HEK293 (cell line): ENCODE measurements around the gene CHMP4B.

ENCODE experiments used
- CTCF ChIA-PET: fragments of 350-600 bp; formaldehyde crosslinking; extraction: SDS; loops from one replicate; lab custom pipeline; 2021; ENCODE audit warnings: antibody characterized with exemption; lab: Yijun Ruan, JAX
- POLR2A ChIA-PET: fragments of 300-600 bp; formaldehyde crosslinking; extraction: SDS; loops from one replicate; lab custom pipeline; 2020; ENCODE audit warnings: antibody characterized with exemption, inconsistent platforms; lab: Yijun Ruan, JAX
- H3K27ac ChIP-seq: fragments of 200-500 bp; sonication (Bioruptor generic); 2 replicates; pipeline ENCODE4 v1.5.1; 2014; ENCODE audit warnings: low read depth, low read length, control low read depth, inconsistent platforms; ENCODE audit errors: extremely low read depth
- H3K36me3 ChIP-seq, 2 experiments: fragments of 200-500 bp in 1 of 2; sonication (Bioruptor generic) in 1 of 2; 1 replicate in 1 of 2; 2 replicates in 1 of 2; pipeline ENCODE4 v1.5.1; 2014 to 2017; ENCODE audit warnings: inconsistent platforms in 2 of 2, low read length in 2 of 2; ENCODE audit not compliant: control insufficient read depth in 2 of 2, insufficient read depth in 1 of 2
- H3K4me1 ChIP-seq: fragments of 200-500 bp; sonication (Bioruptor generic); 2 replicates; pipeline ENCODE4 v1.5.1; 2014; ENCODE audit warnings: mild to moderate bottlenecking, low read length, inconsistent platforms; ENCODE audit not compliant: control insufficient read depth, insufficient read depth
- H3K4me3 ChIP-seq: 2 replicates; pipeline ENCODE4 v1.5.1; 2011; ENCODE audit warnings: low read depth, mild to moderate bottlenecking, control low read depth, low read length, moderate library complexity
- H3K9me3 ChIP-seq: fragments of 200-500 bp; sonication (Bioruptor generic); 2 replicates; pipeline ENCODE4 v1.5.1; 2014; ENCODE audit warnings: low read depth, low read length, inconsistent platforms; ENCODE audit not compliant: control insufficient read depth, insufficient read depth
- CTCF ChIP-seq: fragments of 450-650 bp; formaldehyde crosslinking; IDR thresholded peaks from 2 replicates; pipeline ENCODE4 v1.5.1; 2016; ENCODE audit warnings: missing biosample characterization, missing genetic modification characterization
- GFI1B ChIP-seq: fragments of 450-650 bp; formaldehyde crosslinking; IDR thresholded peaks from 2 replicates; pipeline ENCODE4 v1.5.1; 2016; ENCODE audit warnings: missing biosample characterization, missing genetic modification characterization
- KLF16 ChIP-seq: fragments of 450-650 bp; formaldehyde crosslinking; IDR thresholded peaks from 2 replicates; pipeline ENCODE4 v1.5.1; 2017; ENCODE audit warnings: missing biosample characterization, missing genetic modification characterization
- OSR2 ChIP-seq: fragments of 450-650 bp; formaldehyde crosslinking; IDR thresholded peaks from 2 replicates; pipeline ENCODE4 v1.5.1; 2016; ENCODE audit warnings: missing biosample characterization, missing genetic modification characterization
- PRDM4 ChIP-seq: fragments of 450-650 bp; formaldehyde crosslinking; IDR thresholded peaks from 2 replicates; pipeline ENCODE4 v1.5.1; 2017; ENCODE audit warnings: missing biosample characterization, missing genetic modification characterization
- RBAK ChIP-seq: fragments of 450-650 bp; formaldehyde crosslinking; IDR thresholded peaks from 2 replicates; pipeline ENCODE4 v1.5.1; 2016; ENCODE audit warnings: missing biosample characterization, missing genetic modification characterization
- SALL2 ChIP-seq: fragments of 450-650 bp; formaldehyde crosslinking; IDR thresholded peaks from 2 replicates; pipeline ENCODE4 v1.5.0; 2017; ENCODE audit warnings: missing biosample characterization, mild to moderate bottlenecking, missing genetic modification characterization, borderline replicate concordance
- SCRT1 ChIP-seq: fragments of 450-650 bp; formaldehyde crosslinking; IDR thresholded peaks from 2 replicates; pipeline ENCODE4 v1.5.1; 2016; ENCODE audit warnings: missing biosample characterization, missing genetic modification characterization, borderline replicate concordance
- SETDB1 ChIP-seq: IDR thresholded peaks from one replicate; pipeline ENCODE4 v1.6.1; 2017; ENCODE audit warnings: mild to moderate bottlenecking, low read length, moderate library complexity, mixed read lengths; ENCODE audit not compliant: insufficient read length
- SP3 ChIP-seq: fragments of 450-650 bp; formaldehyde crosslinking; IDR thresholded peaks from 2 replicates; pipeline ENCODE4 v1.5.1; 2016; ENCODE audit warnings: missing biosample characterization, missing genetic modification characterization
- ZFP41 ChIP-seq: fragments of 450-650 bp; formaldehyde crosslinking; IDR thresholded peaks from 2 replicates; pipeline ENCODE4 v1.5.1; 2016; ENCODE audit warnings: missing biosample characterization, missing genetic modification characterization, borderline replicate concordance
- ZNF202 ChIP-seq: fragments of 450-650 bp; formaldehyde crosslinking; IDR thresholded peaks from 2 replicates; pipeline ENCODE4 v1.5.1; 2016; ENCODE audit warnings: missing biosample characterization, missing genetic modification characterization, borderline replicate concordance
- ZNF223 ChIP-seq: fragments of 450-650 bp; formaldehyde crosslinking; IDR thresholded peaks from 2 replicates; pipeline ENCODE4 v1.5.1; 2016; ENCODE audit warnings: missing biosample characterization, missing genetic modification characterization
- ZNF354C ChIP-seq: fragments of 450-650 bp; formaldehyde crosslinking; IDR thresholded peaks from 2 replicates; pipeline ENCODE4 v1.5.1; 2016; ENCODE audit warnings: missing biosample characterization, missing genetic modification characterization, low read depth, borderline replicate concordance
- ZNF529 ChIP-seq: fragments of 450-650 bp; formaldehyde crosslinking; IDR thresholded peaks from 2 replicates; pipeline ENCODE4 v1.5.1; 2017; ENCODE audit warnings: missing genetic modification characterization, missing biosample characterization; ENCODE audit not compliant: insufficient replicate concordance
- ZNF585B ChIP-seq: fragments of 450-650 bp; formaldehyde crosslinking; IDR thresholded peaks from 2 replicates; pipeline ENCODE4 v1.5.1; 2016; ENCODE audit warnings: missing biosample characterization, missing genetic modification characterization
- ZNF621 ChIP-seq: fragments of 450-650 bp; formaldehyde crosslinking; IDR thresholded peaks from 2 replicates; pipeline ENCODE4 v1.5.1; 2017; ENCODE audit warnings: missing biosample characterization, missing genetic modification characterization
- ZSCAN16 ChIP-seq: fragments of 450-650 bp; formaldehyde crosslinking; IDR thresholded peaks from 2 replicates; pipeline ENCODE4 v1.5.1; 2016; ENCODE audit warnings: missing biosample characterization, missing genetic modification characterization
- TF ChIP-seq, protein P1 (sequence below): sonication (generic); formaldehyde crosslinking; IDR thresholded peaks from 2 replicates; pipeline ENCODE4 v1.8.1; 2022; ENCODE audit warnings: mild to moderate bottlenecking, moderate library complexity, missing genetic modification reagents
- TF ChIP-seq, protein P2 (sequence below): fragments of 450-650 bp; IDR thresholded peaks from 2 replicates; pipeline ENCODE4 v1.5.1; 2018; ENCODE audit warnings: missing biosample characterization, missing genetic modification characterization
- TF ChIP-seq, protein P3 (sequence below): fragments of 450-650 bp; formaldehyde crosslinking; IDR thresholded peaks from 2 replicates; pipeline ENCODE4 v1.5.1; 2016; ENCODE audit warnings: missing biosample characterization, missing genetic modification characterization

CHMP4B gene

GRCh38 chr20:33769043-33769442 lies 42.1 kb upstream of the CHMP4B start:
- POLR2A ChIA-PET, result no interaction called here
- Histone ChIP-seq H3K27ac (no peak overlapping the region), H3K4me3 (no peak overlapping the region), H3K4me1 (no peaks in the 10 kb centered on the region), H3K9me3 (no peaks in the 10 kb centered on the region), H3K36me3 (peaks cover 0 to 3% of the 10 kb centered on the region in 2 experiments; a peak in 1 of 3 replicates)
- TF ChIP-seq ZNF585B (tag by site-specific recombination) (no peak), ZNF354C (tag by site-specific recombination) (no peak), ZNF202 (tag by site-specific recombination) (no peak), OSR2 (tag by site-specific recombination) (no peak), SETDB1 (no peak), PRDM4 (no peak), CTCF (tag by site-specific recombination) (no peak), ZNF621 (no peak), KLF16 (tag by site-specific recombination) (no peak), ZNF223 (tag by site-specific recombination) (no peak), SP3 (tag by site-specific recombination) (no peak), ZFP41 (tag by site-specific recombination) (no peak), SCRT1 (tag by site-specific recombination) (no peak), GFI1B (no peak), ZNF529 (tag by site-specific recombination) (no peak), ZSCAN16 (no peak)
- TF ChIP-seq, protein P1, sequence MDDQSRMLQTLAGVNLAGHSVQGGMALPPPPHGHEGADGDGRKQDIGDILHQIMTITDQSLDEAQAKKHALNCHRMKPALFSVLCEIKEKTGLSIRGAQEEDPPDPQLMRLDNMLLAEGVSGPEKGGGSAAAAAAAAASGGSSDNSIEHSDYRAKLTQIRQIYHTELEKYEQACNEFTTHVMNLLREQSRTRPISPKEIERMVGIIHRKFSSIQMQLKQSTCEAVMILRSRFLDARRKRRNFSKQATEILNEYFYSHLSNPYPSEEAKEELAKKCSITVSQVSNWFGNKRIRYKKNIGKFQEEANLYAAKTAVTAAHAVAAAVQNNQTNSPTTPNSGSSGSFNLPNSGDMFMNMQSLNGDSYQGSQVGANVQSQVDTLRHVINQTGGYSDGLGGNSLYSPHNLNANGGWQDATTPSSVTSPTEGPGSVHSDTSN, result no peak
- TF ChIP-seq, protein P2, sequence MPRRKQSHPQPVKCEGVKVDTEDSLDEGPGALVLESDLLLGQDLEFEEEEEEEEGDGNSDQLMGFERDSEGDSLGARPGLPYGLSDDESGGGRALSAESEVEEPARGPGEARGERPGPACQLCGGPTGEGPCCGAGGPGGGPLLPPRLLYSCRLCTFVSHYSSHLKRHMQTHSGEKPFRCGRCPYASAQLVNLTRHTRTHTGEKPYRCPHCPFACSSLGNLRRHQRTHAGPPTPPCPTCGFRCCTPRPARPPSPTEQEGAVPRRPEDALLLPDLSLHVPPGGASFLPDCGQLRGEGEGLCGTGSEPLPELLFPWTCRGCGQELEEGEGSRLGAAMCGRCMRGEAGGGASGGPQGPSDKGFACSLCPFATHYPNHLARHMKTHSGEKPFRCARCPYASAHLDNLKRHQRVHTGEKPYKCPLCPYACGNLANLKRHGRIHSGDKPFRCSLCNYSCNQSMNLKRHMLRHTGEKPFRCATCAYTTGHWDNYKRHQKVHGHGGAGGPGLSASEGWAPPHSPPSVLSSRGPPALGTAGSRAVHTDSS (tag by site-specific recombination), result no peak
- TF ChIP-seq, protein P3, sequence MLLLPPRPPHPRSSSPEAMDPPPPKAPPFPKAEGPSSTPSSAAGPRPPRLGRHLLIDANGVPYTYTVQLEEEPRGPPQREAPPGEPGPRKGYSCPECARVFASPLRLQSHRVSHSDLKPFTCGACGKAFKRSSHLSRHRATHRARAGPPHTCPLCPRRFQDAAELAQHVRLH, result no peak
- CTCF ChIA-PET, result no interaction called here

DNA sequence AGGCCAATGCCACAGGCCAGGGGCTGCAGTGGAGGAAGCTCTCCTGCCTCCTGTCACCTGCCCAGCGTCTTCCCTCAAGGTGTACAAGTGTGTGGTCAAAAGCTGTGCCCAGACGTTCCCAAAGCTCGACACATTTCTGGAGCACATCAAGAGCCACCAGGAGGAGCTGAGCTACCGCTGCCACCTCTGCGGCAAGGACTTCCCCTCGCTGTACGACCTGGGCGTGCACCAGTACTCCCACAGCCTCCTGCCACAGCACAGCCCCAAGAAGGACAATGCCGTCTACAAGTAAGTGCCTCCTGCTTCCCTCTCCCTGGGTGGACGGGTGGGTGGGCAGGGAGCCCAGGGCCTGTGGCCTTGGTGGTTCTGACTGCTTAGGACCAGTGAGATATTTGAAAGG lies 41.1 kb upstream of the CHMP4B start:
- H3K27ac ChIP-seq, result no peak overlapping the region
- no peak overlapping the region for H3K4me3 ChIP-seq
- no peaks in the 10 kb centered on the region for H3K4me1 ChIP-seq
- H3K36me3 ChIP-seq, result peaks cover 0 to 3% of the 10 kb centered on the region in 2 experiments; a peak in 1 of 3 replicates
- no peaks in the 10 kb centered on the region for H3K9me3 ChIP-seq
- POLR2A ChIA-PET, result no interaction called here
- TF ChIP-seq RBAK (tag by site-specific recombination), result no peak
- no peak for TF ChIP-seq ZFP41 (tag by site-specific recombination)
- TF ChIP-seq SALL2 (tag by site-specific recombination), result no peak
- TF ChIP-seq, all 188 proteins: peak for 0
- CTCF ChIA-PET, result interaction anchor here (0.6 kb wide), 2 partner anchors 785 to 925 kb away, joined by 3 to 4 read pairs; no protein-coding TSS in a partner anchor
